OCI-LY3 (cell line): ENCODE results near the gene MAPK7.

ENCODE experiments used
- CTCF ChIP-seq: fragments of 200-600, 300-600 bp; sonication (generic); IDR thresholded peaks from 2 replicates; pipeline ENCODE4 v1.5.1; 2014; ENCODE audit warnings: antibody characterized with exemption, low read length, low read depth
- EZH2phosphoT487 ChIP-seq: fragments of 200-600 bp; shearing (Covaris generic); IDR thresholded peaks from 2 replicates; pipeline ENCODE4 v1.6.1; 2018; ENCODE audit warnings: antibody characterized with exemption, mixed run types, low read depth

GRCh38 chr17:19343671-19344151 lies 34.6 kb upstream of the MAPK7 start:
- TF ChIP-seq CTCF = no peak
- TF ChIP-seq EZH2phosphoT487 = no peak
